Hepatocyte (in vitro differentiated cells): ENCODE measurements around the gene MFAP2.

Source experiments
- CTCF ChIP-seq: fragments of 200-600 bp; sonication (generic); IDR thresholded peaks from 2 replicates; pipeline ENCODE4 v1.5.1; 2016; ENCODE audit warnings: antibody characterized with exemption, mild to moderate bottlenecking; ENCODE audit not compliant: poor library complexity
- EZH2 ChIP-seq: fragments of 200-600 bp; sonication (generic); IDR thresholded peaks from 2 replicates; pipeline ENCODE4 v1.6.1; 2016; ENCODE audit warnings: antibody characterized with exemption, mild to moderate bottlenecking, borderline replicate concordance
- EZH2phosphoT487 ChIP-seq: fragments of 200-600 bp; sonication (generic); IDR thresholded peaks from one replicate; pipeline ENCODE4 v1.6.1; 2018; ENCODE audit warnings: antibody characterized with exemption, mild to moderate bottlenecking, low read depth, moderate library complexity; ENCODE audit not compliant: unreplicated experiment, severe bottlenecking

- TF ChIP-seq CTCF: no peak
- no peak for TF ChIP-seq EZH2
- TF ChIP-seq EZH2phosphoT487: no peak
Observed at GRCh38 chr1:17009706-17010105, 29.3 kb upstream of the MFAP2 start.
